HEK293 (cell line): ENCODE results near the gene HLA-DQB2.

Experiments
- PRDM1 ChIP-seq: fragments of 450-650 bp; formaldehyde crosslinking; IDR thresholded peaks from 2 replicates; pipeline ENCODE4; 2016; ENCODE audit warnings: missing biosample characterization, missing genetic modification characterization
- ZNF175 ChIP-seq: fragments of 450-650 bp; formaldehyde crosslinking; IDR thresholded peaks from 2 replicates; pipeline ENCODE4 v1.5.1; 2016; ENCODE audit warnings: missing biosample characterization, missing genetic modification characterization
- TF ChIP-seq, protein P1 (sequence below): fragments of 450-650 bp; formaldehyde crosslinking; IDR thresholded peaks from 2 replicates; pipeline ENCODE4 v1.5.1; 2016; ENCODE audit warnings: missing biosample characterization, missing genetic modification characterization
- TF ChIP-seq, protein P2 (sequence below): fragments of 450-650 bp; formaldehyde crosslinking; optimal IDR thresholded peaks from 2 replicates; pipeline ENCODE3; 2016; ENCODE audit warnings: missing biosample characterization, mild to moderate bottlenecking, missing genetic modification characterization
- TF ChIP-seq, protein P3 (sequence below): fragments of 450-650 bp; formaldehyde crosslinking; IDR thresholded peaks from 2 replicates; pipeline ENCODE4 v1.5.0; 2017; ENCODE audit warnings: missing biosample characterization, missing genetic modification characterization, borderline replicate concordance
- TF ChIP-seq, protein P4 (sequence below): fragments of 450-650 bp; formaldehyde crosslinking; IDR thresholded peaks from 2 replicates; pipeline ENCODE4 v1.5.1; 2016; ENCODE audit warnings: missing biosample characterization, missing genetic modification characterization

DNA sequence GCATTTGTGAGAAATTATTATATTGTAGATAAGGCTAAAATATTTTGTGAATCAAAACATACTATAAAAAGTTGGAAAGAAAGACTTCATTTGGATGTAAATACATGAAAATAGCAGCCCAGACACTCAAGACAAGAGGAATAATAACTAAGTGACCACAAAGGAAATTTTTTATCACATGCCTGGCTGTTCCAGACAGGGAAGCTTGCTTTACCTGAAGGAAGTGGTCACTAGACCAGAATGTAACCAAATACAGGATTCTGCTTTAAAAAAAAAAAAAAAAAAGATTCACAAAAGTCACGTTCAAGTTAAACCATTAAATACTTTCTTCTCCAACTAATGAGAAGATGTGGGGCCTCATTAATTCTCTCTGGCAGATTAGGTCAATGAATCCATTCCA lies 9.3 kb upstream of the HLA-DQB2 start:
- TF ChIP-seq PRDM1 (no peak), ZNF175 (tag by site-specific recombination) (no peak)
- TF ChIP-seq, protein P1, sequence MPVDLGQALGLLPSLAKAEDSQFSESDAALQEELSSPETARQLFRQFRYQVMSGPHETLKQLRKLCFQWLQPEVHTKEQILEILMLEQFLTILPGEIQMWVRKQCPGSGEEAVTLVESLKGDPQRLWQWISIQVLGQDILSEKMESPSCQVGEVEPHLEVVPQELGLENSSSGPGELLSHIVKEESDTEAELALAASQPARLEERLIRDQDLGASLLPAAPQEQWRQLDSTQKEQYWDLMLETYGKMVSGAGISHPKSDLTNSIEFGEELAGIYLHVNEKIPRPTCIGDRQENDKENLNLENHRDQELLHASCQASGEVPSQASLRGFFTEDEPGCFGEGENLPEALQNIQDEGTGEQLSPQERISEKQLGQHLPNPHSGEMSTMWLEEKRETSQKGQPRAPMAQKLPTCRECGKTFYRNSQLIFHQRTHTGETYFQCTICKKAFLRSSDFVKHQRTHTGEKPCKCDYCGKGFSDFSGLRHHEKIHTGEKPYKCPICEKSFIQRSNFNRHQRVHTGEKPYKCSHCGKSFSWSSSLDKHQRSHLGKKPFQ (tag by site-specific recombination): no peak
- TF ChIP-seq, protein P2, sequence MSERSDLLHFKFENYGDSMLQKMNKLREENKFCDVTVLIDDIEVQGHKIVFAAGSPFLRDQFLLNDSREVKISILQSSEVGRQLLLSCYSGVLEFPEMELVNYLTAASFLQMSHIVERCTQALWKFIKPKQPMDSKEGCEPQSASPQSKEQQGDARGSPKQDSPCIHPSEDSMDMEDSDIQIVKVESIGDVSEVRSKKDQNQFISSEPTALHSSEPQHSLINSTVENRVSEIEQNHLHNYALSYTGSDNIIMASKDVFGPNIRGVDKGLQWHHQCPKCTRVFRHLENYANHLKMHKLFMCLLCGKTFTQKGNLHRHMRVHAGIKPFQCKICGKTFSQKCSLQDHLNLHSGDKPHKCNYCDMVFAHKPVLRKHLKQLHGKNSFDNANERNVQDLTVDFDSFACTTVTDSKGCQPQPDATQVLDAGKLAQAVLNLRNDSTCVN (tag by site-specific recombination): no peak
- TF ChIP-seq, protein P3, sequence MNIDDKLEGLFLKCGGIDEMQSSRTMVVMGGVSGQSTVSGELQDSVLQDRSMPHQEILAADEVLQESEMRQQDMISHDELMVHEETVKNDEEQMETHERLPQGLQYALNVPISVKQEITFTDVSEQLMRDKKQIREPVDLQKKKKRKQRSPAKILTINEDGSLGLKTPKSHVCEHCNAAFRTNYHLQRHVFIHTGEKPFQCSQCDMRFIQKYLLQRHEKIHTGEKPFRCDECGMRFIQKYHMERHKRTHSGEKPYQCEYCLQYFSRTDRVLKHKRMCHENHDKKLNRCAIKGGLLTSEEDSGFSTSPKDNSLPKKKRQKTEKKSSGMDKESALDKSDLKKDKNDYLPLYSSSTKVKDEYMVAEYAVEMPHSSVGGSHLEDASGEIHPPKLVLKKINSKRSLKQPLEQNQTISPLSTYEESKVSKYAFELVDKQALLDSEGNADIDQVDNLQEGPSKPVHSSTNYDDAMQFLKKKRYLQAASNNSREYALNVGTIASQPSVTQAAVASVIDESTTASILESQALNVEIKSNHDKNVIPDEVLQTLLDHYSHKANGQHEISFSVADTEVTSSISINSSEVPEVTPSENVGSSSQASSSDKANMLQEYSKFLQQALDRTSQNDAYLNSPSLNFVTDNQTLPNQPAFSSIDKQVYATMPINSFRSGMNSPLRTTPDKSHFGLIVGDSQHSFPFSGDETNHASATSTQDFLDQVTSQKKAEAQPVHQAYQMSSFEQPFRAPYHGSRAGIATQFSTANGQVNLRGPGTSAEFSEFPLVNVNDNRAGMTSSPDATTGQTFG (tag by site-specific recombination): no peak
- TF ChIP-seq, protein P4, sequence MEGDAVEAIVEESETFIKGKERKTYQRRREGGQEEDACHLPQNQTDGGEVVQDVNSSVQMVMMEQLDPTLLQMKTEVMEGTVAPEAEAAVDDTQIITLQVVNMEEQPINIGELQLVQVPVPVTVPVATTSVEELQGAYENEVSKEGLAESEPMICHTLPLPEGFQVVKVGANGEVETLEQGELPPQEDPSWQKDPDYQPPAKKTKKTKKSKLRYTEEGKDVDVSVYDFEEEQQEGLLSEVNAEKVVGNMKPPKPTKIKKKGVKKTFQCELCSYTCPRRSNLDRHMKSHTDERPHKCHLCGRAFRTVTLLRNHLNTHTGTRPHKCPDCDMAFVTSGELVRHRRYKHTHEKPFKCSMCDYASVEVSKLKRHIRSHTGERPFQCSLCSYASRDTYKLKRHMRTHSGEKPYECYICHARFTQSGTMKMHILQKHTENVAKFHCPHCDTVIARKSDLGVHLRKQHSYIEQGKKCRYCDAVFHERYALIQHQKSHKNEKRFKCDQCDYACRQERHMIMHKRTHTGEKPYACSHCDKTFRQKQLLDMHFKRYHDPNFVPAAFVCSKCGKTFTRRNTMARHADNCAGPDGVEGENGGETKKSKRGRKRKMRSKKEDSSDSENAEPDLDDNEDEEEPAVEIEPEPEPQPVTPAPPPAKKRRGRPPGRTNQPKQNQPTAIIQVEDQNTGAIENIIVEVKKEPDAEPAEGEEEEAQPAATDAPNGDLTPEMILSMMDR (tag by site-specific recombination): no peak
